Type B pancreatic cell (in vitro differentiated cells): ENCODE data around the gene HAPLN1. TPM values are rescaled to one million over a fixed set of nuclear protein-coding genes. Genes with fewer than 3 reads are reported as not detected.

Experiments
- DNase-seq: peaks from one replicate; pipeline ENCODE4 v3.0.0; 2021; ENCODE audit warnings: mixed read lengths; ENCODE audit not compliant: unreplicated experiment; ENCODE audit errors: extremely low spot score
- H3K27ac Mint-ChIP-seq: 2 replicates; pipeline ENCODE4 v1.8.0; 2021; ENCODE audit warnings: mild to moderate bottlenecking, mixed read lengths
- H3K27me3 Mint-ChIP-seq: 2 replicates; pipeline ENCODE4 v1.8.0; 2021; ENCODE audit warnings: mixed read lengths
- H3K36me3 Mint-ChIP-seq: 2 replicates; pipeline ENCODE4 v1.8.0; 2021; ENCODE audit warnings: mixed read lengths
- H3K4me1 Mint-ChIP-seq: one replicate; pipeline ENCODE4 v1.8.0; 2021; ENCODE audit warnings: mixed read lengths; ENCODE audit not compliant: unreplicated experiment
- H3K4me3 Mint-ChIP-seq: 2 replicates; pipeline ENCODE4 v1.8.0; 2021; ENCODE audit warnings: mild to moderate bottlenecking, mixed read lengths
- H3K9me3 Mint-ChIP-seq: 2 replicates; pipeline ENCODE4 v1.8.0; 2021; ENCODE audit warnings: mixed read lengths
- CTCF ChIP-seq: fragments of 200-600 bp; sonication (generic); conservative IDR thresholded peaks from 2 replicates; pipeline ENCODE4 v1.5.0; 2021; ENCODE audit warnings: antibody characterized with exemption, mild to moderate bottlenecking
- total RNA-seq: library from RNA; stranded (reverse); gene quantifications from 2 replicates; pipeline ENCODE4 v1.2.1, GENCODE V29; 2021; ENCODE audit warnings: low replicate concordance

The HAPLN1 gene
- total RNA-seq, 1 donor from 2014 or later = 5.5 TPM

GRCh38 chr5:83654427-83654994 lies 66.1 kb downstream of the HAPLN1 start:
- Mint-ChIP-seq H3K4me1 (no peaks in the 10 kb centered on the region), H3K36me3 (no peaks in the 10 kb centered on the region), H3K27me3 (no peaks in the 10 kb centered on the region), H3K9me3 (no peaks in the 10 kb centered on the region), H3K27ac (no peak overlapping the region), H3K4me3 (no peak overlapping the region)
- no peak for TF ChIP-seq CTCF
- no peak for DNase-seq

GRCh38 chr5:83653669-83654068 lies 67.0 kb downstream of the HAPLN1 start:
- Mint-ChIP-seq H3K9me3 (no peaks in the 10 kb centered on the region), H3K36me3 (no peaks in the 10 kb centered on the region)
- no peak for TF ChIP-seq CTCF

GRCh38 chr5:83645936-83646335 lies 74.7 kb downstream of the HAPLN1 start:
- no peaks in the 10 kb centered on the region for H3K27me3 Mint-ChIP-seq
- H3K36me3 Mint-ChIP-seq = no peaks in the 10 kb centered on the region
- H3K27ac Mint-ChIP-seq = no peak overlapping the region
- no peak for TF ChIP-seq CTCF
- H3K4me1 Mint-ChIP-seq = no peaks in the 10 kb centered on the region
- DNase-seq = no peak
- no peaks in the 10 kb centered on the region for H3K9me3 Mint-ChIP-seq
- no peak overlapping the region for H3K4me3 Mint-ChIP-seq

More at GRCh38 chr5:83653669-83654068, 67.0 kb downstream of the HAPLN1 start:
- no peak for DNase-seq
- Mint-ChIP-seq H3K4me3 (no peak overlapping the region), H3K27ac (no peak overlapping the region), H3K27me3 (no peaks in the 10 kb centered on the region), H3K4me1 (no peaks in the 10 kb centered on the region)

- Mint-ChIP-seq H3K4me1 (no peaks in the 10 kb centered on the region), H3K27me3 (no peaks in the 10 kb centered on the region), H3K9me3 (no peaks in the 10 kb centered on the region)
Measured at GRCh38 chr5:83644301-83644700, 76.4 kb downstream of the HAPLN1 start.

GRCh38 chr5:83641946-83642345 lies 78.7 kb downstream of the HAPLN1 start:
- H3K36me3 Mint-ChIP-seq = no peaks in the 10 kb centered on the region

More at GRCh38 chr5:83644301-83644700, 76.4 kb downstream of the HAPLN1 start:
- TF ChIP-seq CTCF = no peak
- DNase-seq = no peak
- H3K36me3 Mint-ChIP-seq = no peaks in the 10 kb centered on the region
- H3K27ac Mint-ChIP-seq = no peak overlapping the region
- H3K4me3 Mint-ChIP-seq = no peak overlapping the region

More at GRCh38 chr5:83641946-83642345, 78.7 kb downstream of the HAPLN1 start:
- no peaks in the 10 kb centered on the region for H3K4me1 Mint-ChIP-seq
- H3K27ac Mint-ChIP-seq = no peak overlapping the region
- no peaks in the 10 kb centered on the region for H3K27me3 Mint-ChIP-seq
- no peak for DNase-seq
- TF ChIP-seq CTCF = no peak
- no peak overlapping the region for H3K4me3 Mint-ChIP-seq
- no peaks in the 10 kb centered on the region for H3K9me3 Mint-ChIP-seq
